Tibial nerve (tissue), 3 donors: Measurements from ENCODE around the gene PODXL2.

Source experiments
- EP300 ChIP-seq, 2 donors: sonication (generic); formaldehyde crosslinking; IDR thresholded peaks; one replicate each; pipeline ENCODE4 v1.6.1; 2017; ENCODE audit warnings: antibody characterized with exemption in 2 of 2, mild to moderate bottlenecking in 1 of 2
- POLR2A ChIP-seq, 2 donors: fragments of 450-650 bp; IDR thresholded peaks; one replicate each; pipeline ENCODE4 v1.6.1; 2017; ENCODE audit warnings: antibody characterized with exemption in 2 of 2, mild to moderate bottlenecking in 2 of 2, moderate library complexity in 2 of 2

DNA sequence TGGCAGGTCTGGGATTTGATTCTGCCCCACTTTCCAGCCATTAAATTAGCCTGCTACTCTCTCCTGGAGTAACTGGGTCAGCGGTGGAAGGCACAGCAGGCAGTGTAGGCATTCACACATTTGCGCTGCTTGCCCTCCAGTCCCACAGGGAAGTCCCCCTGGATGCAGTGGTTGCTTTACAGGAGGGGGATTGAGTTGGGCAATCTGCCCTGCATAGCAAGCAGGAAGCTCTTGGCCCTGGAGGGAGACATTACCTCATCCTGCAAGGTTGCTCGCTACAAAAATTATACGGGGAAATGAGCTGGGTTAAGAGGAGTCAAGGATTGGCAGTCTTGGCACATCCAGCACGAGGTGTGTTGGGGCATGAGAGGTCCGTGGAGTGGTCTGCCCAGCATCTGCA lies 16.0 kb upstream of the PODXL2 start:
- TF ChIP-seq POLR2A (IDR thresholded peaks at IDR 0.05) (no peak), EP300 (IDR thresholded peaks at IDR 0.05) (no peak)
